NOMO-1 (cell line): Measurements from ENCODE around the gene BECN2.
A peak's percentile ranks its signal among the peaks of the same experiment; 100 is the strongest.
"Not testable (repeated sequence)": the region's sequence is repeated elsewhere in the genome, so short reads cannot be mapped to it uniquely, and the experiment has no call there.

Source experiments
- DNase-seq, 2 experiments: peaks; one replicate each; lab custom pipeline; 2025; ENCODE audit not compliant: unreplicated experiment in 2 of 2; lab: John Stamatoyannopoulos, UW

The BECN2 gene

GRCh38 chr1:241976229-241976628 lies 18.7 kb downstream of the BECN2 start:
- DNase-seq = no peak

DNA sequence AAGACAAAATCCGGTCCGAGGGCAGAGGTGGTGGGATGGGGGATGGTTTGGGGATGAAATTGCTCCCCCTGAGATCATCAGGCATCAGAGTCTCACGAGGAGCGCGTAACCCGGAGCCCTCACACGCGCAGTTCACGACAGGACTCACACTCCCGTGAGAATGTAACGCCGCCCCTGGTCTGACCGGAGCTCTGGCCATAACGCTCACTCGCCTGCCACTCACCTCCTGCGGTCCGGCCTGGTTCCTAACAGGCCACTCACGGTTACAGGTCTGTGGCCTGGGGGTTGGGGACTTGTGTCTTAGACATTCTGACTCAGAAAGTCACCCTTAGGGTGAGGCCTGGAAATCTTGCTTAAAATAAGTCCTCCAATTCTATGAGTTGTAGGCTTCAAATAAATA lies 21.5 kb downstream of the BECN2 start:
- DNase-seq = no peak

DNA sequence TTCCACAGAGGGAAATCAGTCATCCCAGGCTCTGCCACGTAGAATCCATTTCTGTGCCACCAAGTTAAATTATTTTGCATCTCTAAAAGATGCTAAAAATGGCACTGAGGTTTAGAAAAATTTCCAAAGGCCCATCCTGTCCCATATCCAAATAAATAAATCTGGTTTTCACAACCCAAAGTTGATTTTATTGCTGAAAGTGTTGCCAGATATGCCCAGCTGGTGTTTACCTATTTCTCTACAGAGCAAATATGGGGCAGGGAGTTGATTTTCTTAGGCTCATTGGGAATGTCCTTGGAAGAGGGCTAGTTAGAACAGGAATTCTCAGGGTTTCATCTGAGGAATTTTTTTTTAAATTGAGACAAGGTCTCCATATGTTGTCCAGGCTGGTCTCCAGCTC lies 22.4 kb downstream of the BECN2 start:
- DNase-seq = no peak

DNA sequence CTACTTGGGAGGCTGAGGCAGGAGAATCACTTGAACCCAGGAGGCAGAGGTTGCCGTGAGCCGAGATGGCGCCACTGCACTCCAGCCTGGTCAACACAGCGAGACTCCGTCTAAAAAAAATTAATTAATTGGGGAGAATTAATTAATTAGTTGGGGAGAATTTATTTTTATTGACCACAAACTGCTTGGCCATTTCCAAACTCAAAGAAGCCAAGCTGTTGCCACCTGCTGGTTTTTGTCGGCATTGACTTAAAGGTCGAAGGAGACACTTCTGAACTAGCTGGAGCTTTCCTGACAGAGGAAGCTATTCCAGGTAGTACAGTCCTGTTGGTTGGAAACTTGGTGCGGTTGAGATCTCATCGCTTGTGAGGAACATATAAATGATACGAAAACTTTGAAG lies 28.2 kb downstream of the BECN2 start:
- no peak for DNase-seq

GRCh38 chr1:241988389-241988930 lies 30.9 kb downstream of the BECN2 start:
- DNase-seq = not testable (repeated sequence)

DNA sequence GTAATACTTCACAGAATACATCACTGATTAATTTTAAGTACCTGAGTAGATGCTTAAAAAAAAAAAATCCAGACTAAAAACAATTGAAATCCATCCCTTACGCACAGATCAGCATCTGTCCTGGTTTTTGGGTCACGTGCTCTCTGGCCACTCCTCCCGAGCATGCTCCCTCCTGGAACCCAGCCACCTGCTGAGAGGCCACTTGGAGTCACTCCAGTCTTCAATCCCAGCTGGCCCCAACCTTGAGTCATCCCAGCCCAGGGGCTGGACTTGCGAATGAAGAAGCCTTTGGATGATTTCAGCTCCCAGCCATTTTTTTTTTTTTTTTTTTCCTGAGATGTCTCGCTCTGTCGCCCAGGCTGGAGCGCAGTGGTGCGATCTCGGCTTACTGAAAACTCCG lies 32.5 kb downstream of the BECN2 start:
- no peak for DNase-seq

DNA sequence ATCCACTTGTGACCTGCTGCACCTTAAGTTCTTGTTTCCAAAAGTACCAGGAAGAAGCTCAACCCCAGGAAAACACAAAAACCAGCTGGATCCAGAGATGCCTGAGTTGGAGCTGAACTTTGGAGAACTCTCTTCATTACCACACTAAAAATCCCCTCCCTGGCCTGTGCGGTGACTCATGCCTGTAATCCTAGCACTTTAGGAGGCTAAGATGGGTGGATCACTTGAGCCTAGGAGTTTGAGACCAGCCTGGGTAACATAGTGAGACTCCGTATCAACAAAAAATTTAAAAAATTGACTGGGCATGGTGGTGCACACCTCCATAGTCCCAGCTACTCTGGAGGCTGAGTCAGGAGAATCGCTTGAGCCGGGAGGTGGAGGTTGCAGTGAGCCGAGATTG lies 35.2 kb downstream of the BECN2 start:
- DNase-seq = no peak

DNA sequence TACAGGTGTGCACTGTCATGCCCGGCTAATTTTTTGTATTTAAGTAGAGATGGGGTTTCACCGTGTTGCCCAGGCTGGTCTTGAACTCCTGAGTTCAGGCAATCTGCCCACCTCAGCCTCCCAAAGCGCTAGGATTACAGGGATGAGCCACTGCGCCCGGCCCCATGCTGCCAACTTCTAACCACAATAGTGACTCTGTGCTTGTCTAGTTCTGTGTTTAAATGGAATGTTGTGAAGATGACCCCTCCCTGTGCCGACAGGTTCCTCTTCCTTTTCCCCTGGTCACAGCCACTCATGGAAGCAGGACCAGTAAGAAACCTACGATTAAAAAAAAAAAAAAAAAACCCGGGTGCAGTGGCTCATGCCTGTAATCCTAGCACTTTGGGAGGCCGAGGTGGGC lies 36.6 kb downstream of the BECN2 start:
- no peak for DNase-seq

GRCh38 chr1:241997401-241997998 lies 39.9 kb downstream of the BECN2 start:
- no peak for DNase-seq

DNA sequence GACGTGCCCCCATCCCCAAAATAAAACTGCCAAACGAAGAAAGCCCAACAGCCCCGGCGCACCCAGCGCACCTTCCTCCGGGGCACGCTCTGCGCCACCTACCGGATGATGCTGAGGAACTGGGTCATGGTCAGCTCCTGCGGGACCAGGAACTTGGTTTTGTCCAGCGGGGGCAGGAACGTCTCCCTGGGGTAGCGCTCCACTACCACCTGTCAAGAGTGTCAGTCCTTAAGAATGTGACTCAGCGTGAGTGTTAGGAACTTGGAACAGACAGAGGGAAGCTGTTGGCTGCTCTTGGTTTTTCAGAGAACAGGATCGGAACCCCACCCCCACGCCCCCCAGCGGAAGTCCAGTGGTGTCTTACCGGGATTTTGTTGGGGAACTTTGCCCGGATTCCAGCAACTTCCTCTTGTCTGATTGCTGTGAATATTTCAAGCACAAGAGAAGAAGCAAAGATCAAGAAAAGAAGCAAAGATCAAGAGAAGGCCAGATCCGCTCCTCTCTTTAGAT lies 40.9 kb downstream of the BECN2 start:
- DNase-seq = peak; percentile 44 to 49

DNA sequence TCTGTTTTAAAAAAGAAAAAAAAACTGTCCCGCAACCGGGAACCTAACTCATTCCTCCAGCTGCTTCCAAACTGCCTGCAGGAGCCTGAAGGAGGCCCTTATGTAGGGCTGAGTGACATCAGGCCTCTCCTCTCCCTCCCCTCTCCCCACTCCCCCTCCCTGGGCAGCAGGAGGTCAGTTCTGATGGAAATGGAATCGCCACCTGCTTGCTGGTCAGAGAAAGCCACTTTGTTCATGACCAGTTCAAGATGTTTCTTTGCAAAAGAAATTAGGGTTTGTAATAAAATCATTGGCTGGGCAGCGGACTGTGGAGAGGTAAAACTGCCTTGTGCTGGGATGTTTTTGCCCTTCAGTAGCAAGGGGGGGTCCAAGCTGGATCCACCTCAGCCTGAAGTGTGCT lies 41.5 kb downstream of the BECN2 start, which contains the start of gene MAP1LC3C:
MAP1LC3C (minus strand) TSS at position 73 of the 400 bp plus-strand sequence. CDS start 90 bp downstream, outside the sequence.
- DNase-seq = no peak

GRCh38 chr1:242000434-242000833 lies 42.9 kb downstream of the BECN2 start:
- no peak for DNase-seq

- no peak for DNase-seq
These were observed 44.5 kb downstream of the BECN2 start for GRCh38 chr1:242002072-242002471.

DNA sequence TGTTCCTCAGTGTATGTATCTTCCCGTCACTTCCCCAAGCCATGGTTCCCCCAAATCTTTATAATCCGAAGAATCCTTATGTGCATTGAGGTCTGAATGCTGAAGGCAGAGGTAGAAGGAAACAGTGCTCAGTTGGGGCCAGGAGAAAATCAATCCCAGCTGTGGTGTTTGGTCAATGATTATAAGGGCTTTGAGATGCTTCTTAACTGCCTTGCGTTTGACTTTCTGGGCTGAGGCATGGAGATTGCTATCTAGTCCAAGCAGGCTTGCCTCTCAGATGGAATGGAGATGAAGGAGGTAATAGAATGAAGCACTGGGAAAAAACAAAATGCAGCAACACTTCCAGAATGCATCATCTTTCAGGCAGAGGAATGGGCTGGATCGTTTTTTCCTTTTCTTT lies 44.9 kb downstream of the BECN2 start:
- no peak for DNase-seq

DNA sequence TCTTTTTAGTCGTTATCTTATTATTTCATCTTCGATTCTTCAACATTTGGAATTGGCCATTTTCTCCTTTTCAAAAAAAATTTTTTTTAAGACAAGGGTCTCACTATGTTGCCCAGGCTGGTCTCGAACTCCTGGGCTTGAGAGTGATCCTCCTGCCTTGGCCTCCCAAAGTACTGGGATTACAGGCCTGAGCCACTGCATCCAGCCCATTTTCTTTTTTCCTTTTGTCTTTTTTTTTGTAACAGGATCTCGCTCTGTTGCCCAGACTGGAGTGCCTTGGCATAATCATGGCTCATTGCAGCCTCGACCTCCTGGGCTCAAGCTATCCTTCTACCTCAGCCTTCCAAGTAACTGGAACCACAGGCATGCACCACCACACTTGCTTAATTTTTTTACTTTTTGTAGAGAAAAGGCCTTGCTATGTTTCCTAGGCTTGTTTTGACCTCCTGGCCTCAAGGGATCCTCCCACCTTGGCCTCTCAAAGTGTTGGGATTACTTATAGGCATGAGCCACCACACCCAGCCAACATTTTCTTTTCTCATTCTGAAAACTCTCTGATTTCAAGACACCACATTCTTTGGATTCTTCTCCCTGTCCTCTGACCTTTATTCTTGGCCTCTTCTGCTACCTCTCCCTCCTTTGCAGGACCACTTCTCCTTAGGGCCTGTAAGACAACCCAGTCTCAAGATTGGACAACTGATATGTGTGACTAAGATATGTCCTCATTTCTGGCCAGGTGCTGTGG lies 47.4 kb downstream of the BECN2 start:
- DNase-seq = no peak

DNA sequence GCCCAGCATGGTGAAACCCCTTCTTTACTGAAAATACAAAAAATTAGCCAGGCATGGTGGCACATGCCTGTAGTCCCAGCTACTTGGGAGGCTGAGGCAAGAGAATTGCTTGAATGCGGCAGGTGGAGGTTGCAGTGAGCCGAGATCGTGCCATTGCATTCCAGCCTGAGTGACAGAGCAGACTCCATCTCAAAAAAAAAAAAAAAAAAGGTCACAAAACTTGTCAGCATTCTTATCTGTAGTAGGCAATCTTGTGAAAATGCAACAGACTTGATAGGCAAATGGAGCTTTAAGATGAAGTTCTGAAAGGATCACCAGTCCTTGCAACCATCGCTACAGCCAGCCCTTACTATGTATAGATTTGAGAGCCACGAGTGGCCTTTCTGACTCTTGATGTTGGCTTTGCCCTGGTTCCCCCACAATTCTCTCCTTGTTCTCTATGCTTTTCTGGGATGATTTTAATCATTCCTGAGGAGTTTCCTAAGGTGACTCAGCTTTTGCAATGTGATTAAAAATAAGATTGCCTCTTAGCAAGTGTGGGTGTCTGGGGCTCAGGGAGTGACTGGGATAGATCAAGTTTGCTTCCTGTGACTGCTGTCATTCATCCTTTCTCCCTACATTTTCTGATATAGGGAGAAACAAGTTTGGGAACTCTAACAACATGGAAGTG lies 48.4 kb downstream of the BECN2 start:
- DNase-seq = no peak

GRCh38 chr1:242006976-242007375 lies 49.4 kb downstream of the BECN2 start:
- DNase-seq = no peak
